NCI-H2171 (cell line): ENCODE measurements around the gene CAMK2D.

Experiments
- DNase-seq: peaks from one replicate; lab custom pipeline; 2025; lab: John Stamatoyannopoulos, UW

CAMK2D gene

GRCh38 chr4:113604955-113605354, 156.6 kb downstream of the CAMK2D start:
- no peak for DNase-seq

- no peak for DNase-seq
These were observed 157.6 kb downstream of the CAMK2D start for GRCh38 chr4:113603911-113604310.

- no peak for DNase-seq
These were observed 158.8 kb downstream of the CAMK2D start for GRCh38 chr4:113602646-113603228.

DNA sequence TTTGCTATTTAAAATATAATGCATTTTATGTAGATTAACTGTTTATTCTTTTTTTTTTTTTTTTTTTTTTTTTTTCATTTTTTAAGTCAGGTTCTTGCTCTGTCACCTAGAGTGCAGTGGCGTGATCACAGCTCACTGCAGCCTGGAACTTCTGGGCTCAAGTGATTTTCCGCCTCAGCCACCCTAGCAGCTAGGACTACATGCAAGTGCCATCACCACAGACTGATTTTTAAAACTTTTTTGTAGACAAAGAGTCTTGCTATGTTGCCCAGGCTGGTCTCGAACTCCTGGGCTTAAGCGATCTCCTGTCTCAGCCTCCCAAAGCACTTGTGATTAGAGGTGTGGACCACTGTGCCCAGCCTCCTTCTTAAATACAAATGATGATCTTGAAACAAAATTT, 159.9 kb downstream of the CAMK2D start:
- no peak for DNase-seq

- DNase-seq: no peak
These were observed 165.1 kb downstream of the CAMK2D start for GRCh38 chr4:113596396-113596795.

- DNase-seq: no peak
These were observed 167.3 kb downstream of the CAMK2D start for GRCh38 chr4:113594231-113594556.

- no peak for DNase-seq
These were observed 167.9 kb downstream of the CAMK2D start for GRCh38 chr4:113593400-113594230.

GRCh38 chr4:113591982-113592381, 169.6 kb downstream of the CAMK2D start:
- DNase-seq: no peak

DNA sequence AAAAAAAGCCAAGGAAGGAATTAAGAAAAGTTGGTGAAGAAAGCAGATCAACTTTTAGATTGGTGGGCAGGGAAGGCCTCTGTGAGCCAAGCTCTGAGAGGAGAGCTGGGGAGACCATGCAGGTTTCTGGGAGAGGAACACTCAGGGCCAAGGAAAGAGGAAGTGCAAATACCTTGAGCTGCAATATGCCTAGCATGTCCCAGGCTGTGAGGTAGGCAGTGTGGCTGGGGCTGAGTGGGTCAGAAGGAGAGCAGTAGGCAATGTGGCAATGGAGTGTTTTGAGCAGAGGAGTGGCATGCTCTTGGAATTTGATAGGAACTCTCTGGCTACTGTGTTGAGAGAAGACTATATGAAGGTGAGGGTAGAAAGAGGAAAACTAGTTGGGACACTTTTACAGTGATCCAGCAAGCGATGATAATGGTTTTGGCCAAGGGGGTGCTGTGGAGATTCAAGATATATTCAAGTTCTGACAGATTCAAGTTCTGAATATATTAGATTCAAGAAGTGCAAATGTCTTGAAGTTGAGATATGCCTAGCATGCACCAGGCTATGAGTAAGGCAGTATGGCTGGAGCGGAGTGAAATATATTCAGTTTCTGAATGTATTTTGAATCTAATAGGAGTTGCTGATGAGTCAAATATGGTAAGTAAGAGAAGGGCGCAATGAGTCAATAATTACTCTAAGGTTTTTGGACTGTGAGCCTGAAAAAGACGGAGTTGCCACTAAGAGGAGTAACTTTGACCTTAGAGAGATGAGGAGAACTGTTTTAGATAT, 172.5 kb downstream of the CAMK2D start:
- no peak for DNase-seq

- DNase-seq: no peak
These were observed 173.8 kb downstream of the CAMK2D start for GRCh38 chr4:113587640-113588275.

GRCh38 chr4:113587156-113587555, 174.4 kb downstream of the CAMK2D start:
- DNase-seq: no peak

DNA sequence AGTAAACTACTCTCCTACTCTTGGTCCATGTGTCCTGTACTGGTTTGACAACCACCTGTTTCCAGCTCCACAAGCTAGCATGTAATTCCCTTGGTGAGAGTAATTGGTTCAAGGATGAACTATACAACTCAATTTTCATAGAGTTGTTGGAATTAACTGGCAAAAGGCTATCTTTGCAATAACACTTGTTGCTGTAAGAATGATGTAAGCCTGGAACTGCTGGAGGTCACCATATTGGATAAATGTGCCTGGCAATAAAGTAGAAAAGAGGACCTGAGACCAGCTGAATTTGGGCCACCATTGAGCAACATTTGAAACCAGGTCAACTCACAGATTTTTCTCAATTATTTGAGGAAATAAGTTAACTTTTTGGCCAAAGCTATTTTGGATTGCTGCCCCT, 175.5 kb downstream of the CAMK2D start:
- no peak for DNase-seq

- peak; percentile 12 for DNase-seq
These were observed 177.0 kb downstream of the CAMK2D start for GRCh38 chr4:113584407-113585150.

- DNase-seq: no peak
These were observed 178.8 kb downstream of the CAMK2D start for GRCh38 chr4:113582737-113583136.

DNA sequence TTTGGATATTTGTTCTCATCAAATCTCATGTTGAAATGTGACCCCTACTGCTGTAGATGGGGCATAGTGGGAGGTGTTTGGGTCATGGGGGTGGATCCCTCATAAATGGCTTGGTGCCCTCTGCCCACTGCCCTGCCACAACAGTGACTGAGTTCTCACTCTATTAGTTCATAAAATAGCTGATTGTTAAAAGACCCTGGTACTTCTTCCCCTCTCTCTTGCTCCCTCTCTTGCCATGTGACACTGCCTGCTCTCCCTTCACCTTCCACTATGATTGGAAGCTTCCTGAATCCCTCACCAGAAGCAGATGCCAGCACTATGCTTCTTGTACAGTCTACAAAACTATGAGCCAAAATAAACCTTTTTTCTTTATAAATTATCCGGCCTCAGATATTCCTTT, 182.2 kb downstream of the CAMK2D start:
- DNase-seq: no peak

GRCh38 chr4:113576947-113577678, 184.4 kb downstream of the CAMK2D start:
- no peak for DNase-seq

DNA sequence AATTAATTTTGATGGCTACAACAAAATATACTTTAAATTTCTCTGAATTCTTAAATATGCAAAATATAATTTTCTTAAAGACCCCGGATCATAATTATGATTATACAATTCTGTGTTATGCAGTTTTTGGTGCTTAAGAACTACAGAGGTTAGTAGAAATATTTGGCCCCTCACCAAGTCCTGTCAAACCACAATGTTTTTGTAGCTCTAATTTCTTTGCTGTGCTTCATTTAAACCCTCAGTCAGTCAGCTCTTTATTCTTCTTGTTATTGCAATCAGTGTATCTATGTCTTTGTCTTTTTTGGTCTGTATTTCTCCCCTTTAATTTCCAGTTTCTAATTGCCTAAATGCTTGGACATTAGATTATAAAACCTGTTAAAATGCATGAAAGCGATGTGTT, 186.1 kb downstream of the CAMK2D start:
- no peak for DNase-seq

DNA sequence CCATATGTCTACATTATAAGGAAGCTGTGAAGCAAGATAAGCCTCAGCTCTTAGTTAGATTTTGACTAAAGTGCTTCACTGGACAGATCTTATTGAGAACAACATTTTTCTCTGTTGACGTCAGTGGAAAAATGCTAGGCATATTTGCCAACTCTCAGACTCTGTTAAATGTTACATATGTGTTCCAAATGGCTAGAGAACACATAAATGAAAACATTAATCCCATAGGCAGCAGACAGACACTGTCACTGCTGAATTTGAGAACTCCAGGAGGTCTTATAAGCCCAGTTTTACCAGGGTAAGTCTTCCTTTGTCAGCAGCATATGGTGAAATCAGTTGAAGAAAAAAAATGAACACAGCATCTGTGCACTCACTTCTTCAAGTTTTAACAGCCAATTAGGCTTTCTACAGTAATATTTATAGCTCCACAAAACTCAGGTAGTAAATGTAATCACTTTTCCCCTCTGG, 186.9 kb downstream of the CAMK2D start:
- DNase-seq: peak; percentile 44

GRCh38 chr4:113572620-113573019, 188.9 kb downstream of the CAMK2D start:
- no peak for DNase-seq

DNA sequence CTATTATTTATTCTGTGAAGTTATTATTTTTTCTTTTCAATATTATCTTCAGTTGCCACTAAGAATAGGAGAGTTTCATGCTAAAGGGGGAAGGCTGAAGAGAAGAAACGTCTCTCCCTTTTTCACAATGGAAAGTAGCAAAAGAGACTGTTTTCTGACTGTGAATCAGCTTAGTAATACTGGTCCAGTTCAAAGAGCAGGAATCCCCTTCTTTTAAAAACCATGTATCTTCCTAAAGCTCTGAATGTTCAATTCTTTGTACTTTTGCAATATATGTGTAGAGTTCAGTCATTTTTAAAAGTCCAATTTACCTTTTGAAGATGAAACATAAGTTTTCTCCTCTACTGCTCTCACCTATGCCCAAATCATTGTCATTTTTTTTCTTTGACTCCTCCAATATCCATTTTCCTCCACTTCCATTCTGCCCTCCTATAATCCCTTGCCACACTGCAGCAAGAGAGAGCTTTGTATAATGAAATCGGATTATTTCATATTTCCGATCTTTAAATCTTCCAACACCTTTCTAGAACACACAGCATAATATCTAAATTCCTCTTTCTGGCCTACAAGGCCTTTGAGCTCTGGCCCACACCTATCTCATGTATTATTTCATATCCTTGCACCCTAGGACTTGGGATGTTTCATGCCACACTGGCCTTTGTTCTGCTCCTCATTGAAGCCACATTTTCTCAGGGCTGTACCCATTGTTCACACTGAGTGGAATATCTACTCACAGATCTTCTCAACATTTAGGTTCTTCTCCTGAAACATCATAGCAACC, 195.3 kb downstream of the CAMK2D start:
- no peak for DNase-seq
